GM18508 (cell line): ENCODE data around the gene GATA5.

ENCODE experiments used
- ATAC-seq: cut with Tn5 transposase; IDR thresholded peaks from one replicate; pipeline ENCODE4 v1.9.1; 2021; ENCODE audit warnings: moderate number of reproducible peaks; ENCODE audit not compliant: insufficient read depth, unreplicated experiment

The GATA5 gene

GRCh38 chr20:62458275-62459251 lies 17.2 kb downstream of the GATA5 start:
- ATAC-seq, result no peak

- ATAC-seq, result no peak
Observed at GRCh38 chr20:62457831-62458230, 18.0 kb downstream of the GATA5 start.

GRCh38 chr20:62457098-62457497 lies 18.7 kb downstream of the GATA5 start:
- ATAC-seq, result no peak

GRCh38 chr20:62455929-62456328 lies 19.9 kb downstream of the GATA5 start:
- no peak for ATAC-seq

- ATAC-seq, result no peak
Observed at GRCh38 chr20:62454904-62455636, 20.7 kb downstream of the GATA5 start.

GRCh38 chr20:62453186-62453808 lies 22.5 kb downstream of the GATA5 start:
- ATAC-seq, result no peak

- no peak for ATAC-seq
Observed at GRCh38 chr20:62452475-62453095, 23.2 kb downstream of the GATA5 start.

GRCh38 chr20:62451970-62452369 lies 23.8 kb downstream of the GATA5 start:
- ATAC-seq, result no peak

- ATAC-seq, result no peak
Observed at GRCh38 chr20:62451156-62451767, 24.5 kb downstream of the GATA5 start.

- no peak for ATAC-seq
Observed at GRCh38 chr20:62449951-62450691, 25.7 kb downstream of the GATA5 start.

- ATAC-seq, result no peak
Observed at GRCh38 chr20:62448788-62449187, 27.0 kb downstream of the GATA5 start.

GRCh38 chr20:62448038-62448437 lies 27.8 kb downstream of the GATA5 start:
- ATAC-seq, result no peak

GRCh38 chr20:62446888-62447869 lies 28.6 kb downstream of the GATA5 start:
- no peak for ATAC-seq

- ATAC-seq, result no peak
Observed at GRCh38 chr20:62446481-62446880, 29.3 kb downstream of the GATA5 start.

GRCh38 chr20:62445553-62446340 lies 30.0 kb downstream of the GATA5 start:
- ATAC-seq, result no peak

- ATAC-seq, result no peak
Observed at GRCh38 chr20:62444286-62444685, 31.5 kb downstream of the GATA5 start.

- no peak for ATAC-seq
Observed at GRCh38 chr20:62441987-62442539, 33.7 kb downstream of the GATA5 start.
